Eye (tissue), 1 donor: Measurements from ENCODE around the gene SSNA1.

Experiments
- DNase-seq: peaks from one replicate; pipeline ENCODE4 v3.0.0-alpha.2; 2015

The SSNA1 gene

GRCh38 chr9:137156567-137157375 lies 31.7 kb upstream of the SSNA1 start:
- DNase-seq: peak; percentile 52

DNA sequence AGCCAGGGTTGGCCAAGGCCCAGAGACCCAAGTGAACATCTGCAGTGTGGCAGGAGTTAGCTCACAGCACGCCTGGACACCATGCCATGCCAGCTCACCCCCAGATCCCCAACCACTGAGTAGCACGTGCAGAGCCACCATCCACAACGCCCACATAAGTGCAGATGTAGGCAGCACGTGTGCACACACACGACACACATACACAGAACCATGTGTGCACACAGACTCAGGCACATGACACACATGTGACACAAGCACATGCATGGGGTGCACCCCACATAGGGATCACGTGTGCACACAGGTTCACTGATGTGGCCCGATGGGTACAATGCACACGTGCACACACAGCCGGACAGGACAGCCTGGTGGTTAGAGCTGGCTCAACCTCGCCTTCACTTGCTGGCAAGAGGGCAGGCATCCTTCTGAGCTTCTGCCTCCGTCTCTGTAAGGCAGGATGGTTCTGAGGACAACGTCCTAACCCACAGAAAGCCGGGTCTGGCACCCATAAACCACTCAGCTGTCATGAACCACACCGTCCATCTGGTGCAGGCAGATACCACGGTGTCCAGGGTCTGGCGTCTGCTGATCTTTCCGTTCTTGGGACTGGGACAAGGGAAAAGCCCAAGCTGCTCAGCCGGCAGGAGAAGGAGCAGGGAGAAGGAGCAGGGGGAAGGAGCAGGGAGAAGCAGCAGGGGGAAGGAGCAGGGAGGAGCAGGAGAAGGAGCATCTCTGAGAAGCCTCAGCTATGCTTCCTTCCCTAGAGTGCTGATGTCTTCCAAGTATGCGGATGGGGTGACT lies 30.7 kb upstream of the SSNA1 start:
- no peak for DNase-seq

DNA sequence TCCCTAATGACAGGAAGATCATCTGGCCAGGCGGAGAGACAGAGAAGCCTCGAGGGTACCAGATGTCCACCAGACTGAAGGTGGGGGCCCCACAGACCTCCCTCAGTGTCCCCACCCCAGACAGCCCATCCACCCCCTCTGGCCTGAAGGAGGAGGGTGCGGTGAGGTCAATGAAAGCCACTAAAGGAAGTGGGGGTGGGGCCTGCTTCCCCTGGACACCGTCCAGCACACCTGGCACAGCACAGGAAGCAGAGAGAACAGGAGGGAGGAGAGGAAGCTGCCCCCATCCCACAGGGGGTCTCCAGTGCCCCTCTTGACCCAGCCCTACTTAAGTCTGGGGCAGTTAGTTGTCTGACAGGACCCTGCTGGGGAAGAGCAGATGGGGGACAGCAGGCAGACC lies 29.9 kb upstream of the SSNA1 start:
- DNase-seq: no peak

DNA sequence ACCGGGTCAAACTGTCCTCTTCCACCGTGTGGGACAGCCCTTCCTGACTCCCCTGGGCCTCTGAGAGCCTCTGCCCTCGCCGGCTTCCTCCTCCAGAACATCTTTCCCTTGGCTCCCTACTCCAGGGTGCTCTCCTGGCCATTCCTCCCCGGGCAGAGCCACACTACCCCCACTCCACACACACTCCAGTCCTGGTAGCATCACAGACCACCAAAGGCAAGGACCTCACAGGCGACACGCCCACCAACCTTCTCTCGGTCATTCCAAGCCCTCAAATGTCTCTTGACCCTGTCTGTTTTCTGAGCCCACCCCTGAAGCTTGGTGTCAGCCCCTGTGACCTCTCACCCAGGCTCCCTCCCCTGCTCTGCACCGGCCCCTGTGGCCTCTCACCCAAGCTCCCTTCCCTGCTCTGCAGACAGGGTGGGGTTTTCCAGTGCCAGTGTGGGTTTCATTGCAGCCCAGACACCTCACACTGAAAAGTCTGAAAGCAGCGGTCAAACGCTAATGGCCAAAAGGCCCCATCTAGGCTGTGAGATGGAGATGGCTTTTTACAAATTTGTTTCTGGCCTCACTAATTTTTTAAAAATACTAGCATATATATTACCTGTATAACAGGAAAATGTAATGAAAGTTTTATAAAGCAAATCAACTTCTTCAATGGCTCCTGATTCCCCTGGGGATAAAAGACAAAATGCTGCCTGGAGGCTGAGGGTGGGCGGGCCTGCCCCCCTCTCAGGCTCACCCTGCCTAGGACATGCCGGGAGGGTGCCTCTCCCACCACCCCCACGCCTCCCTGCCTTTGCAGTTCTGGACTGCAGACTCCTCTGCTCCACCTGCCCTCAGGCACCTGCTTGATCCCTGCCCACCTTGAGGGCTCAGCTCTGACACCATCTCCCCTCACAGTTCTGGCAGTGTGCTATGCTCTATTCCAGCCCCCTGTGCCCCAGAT lies 29.1 kb upstream of the SSNA1 start:
- no peak for DNase-seq

DNA sequence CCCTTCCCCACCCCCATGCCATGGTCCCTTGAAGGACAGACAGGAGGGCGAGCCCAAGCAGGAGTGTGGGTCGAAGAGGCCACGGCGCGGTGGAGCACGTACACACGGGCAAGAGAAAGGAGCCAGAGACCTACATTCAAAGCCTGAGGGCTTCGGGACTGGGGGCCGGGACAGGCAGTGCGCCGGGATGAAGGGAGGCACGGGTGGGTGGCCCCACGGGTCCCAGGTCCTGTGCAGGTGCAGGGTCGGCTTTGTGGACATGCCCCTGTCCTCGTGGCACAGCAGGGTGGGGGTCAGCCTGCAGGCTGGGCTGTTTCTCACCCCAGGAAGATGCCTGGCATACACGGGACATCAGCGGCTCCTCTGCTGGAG lies 28.4 kb upstream of the SSNA1 start:
- no peak for DNase-seq

GRCh38 chr9:137160716-137161557 lies 27.5 kb upstream of the SSNA1 start:
- DNase-seq: no peak

GRCh38 chr9:137161558-137162486 lies 26.7 kb upstream of the SSNA1 start:
- no peak for DNase-seq

DNA sequence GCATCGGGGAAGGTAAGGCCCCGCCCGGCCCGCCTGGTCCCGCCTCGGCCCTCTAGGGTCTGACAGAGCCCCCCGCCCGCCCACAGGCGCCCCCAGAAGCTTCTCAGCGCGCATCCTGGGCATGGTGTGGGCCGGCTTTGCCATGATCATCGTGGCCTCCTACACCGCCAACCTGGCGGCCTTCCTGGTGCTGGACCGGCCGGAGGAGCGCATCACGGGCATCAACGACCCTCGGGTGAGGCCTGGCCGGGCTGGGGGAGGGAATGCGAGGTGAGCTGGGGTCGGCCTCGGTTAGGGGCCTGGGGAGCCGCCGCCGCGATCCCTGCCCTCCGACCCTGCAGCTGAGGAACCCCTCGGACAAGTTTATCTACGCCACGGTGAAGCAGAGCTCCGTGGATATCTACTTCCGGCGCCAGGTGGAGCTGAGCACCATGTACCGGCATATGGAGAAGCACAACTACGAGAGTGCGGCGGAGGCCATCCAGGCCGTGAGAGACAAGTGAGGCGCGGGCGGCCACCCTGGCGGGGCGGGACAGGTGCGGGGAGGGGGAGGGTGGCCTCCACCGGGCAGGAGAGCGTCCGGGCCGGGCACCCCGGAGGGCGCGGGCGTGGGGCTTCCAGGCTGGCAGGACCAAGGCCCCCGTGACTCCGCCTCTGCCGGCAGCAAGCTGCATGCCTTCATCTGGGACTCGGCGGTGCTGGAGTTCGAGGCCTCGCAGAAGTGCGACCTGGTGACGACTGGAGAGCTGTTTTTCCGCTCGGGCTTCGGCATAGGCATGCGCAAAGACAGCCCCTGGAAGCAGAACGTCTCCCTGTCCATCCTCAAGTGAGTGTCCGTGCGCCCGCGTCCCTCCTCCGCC lies 25.7 kb upstream of the SSNA1 start:
- peak; percentile 54 for DNase-seq

DNA sequence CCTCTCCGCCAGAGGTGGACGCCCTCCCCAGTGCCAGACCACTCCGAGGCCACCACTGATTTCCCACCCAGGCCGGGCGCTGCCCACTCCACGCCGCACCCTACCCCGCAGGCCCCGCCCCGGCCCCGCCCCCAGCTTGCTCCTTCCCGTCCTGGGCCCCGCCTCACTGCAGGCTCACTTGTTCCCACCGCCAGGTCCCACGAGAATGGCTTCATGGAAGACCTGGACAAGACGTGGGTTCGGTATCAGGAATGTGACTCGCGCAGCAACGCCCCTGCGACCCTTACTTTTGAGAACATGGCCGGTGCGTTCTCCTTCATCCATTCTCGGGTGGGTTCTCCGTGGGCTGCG lies 25.1 kb upstream of the SSNA1 start:
- no peak for DNase-seq

DNA sequence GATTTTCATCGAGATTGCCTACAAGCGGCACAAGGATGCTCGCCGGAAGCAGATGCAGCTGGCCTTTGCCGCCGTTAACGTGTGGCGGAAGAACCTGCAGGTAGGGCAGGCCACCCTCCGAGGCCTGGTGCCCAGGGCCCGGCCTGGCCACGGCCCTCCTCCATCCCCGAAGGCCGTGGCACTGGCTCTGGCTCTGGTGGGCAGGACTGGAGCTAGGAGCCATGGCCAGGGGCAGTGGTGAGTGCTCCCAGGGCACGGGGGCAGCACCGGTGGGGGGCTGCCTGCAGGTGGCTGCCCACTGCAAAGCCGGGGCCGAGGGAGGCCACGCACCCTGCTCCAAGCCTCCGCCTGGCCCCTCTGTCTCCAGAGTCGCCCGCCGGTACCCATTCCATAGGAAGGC lies 24.7 kb upstream of the SSNA1 start:
- no peak for DNase-seq

DNA sequence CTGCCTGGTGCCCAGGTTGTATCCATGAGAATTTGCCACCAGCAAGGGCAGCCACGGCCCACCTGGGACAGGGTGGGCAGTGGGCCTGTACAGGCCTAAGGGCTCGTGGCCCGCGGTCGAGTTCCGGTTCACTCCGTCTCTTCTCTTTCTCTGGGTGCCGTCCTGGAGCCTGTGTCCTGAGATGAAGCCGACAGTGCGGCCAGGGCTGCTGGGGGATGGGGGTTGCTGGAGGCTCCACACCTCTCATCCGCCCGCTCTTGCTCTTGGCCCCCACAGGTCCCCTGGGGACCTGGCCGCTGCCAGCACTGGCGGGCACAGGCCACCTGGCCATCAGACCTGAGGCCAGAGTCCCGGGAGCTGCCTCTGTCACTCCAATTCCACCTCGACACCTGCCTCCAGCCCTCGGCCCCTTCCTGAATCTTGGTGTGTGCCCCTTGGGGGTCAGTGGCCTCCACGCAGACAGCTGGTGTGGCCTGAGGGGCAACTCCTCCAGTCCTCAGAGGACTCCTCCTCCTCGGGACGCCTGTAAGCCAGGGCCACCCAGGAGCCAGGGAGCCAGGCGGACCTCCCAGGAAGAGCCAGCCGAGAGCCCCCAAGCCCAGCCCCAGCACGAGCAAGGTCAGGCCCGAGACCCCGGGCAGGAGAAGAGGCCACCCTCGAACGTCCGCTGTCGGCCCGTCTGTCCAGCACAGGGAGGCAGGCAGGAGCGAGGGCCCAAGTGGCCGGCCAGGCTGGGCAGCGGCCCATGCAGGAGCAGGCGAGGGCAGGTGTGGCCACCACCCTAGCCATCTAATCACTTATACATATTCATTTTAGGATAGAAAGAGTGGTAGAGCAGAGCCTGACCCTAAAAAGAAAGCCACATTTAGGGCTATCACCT lies 23.9 kb upstream of the SSNA1 start:
- no peak for DNase-seq

DNA sequence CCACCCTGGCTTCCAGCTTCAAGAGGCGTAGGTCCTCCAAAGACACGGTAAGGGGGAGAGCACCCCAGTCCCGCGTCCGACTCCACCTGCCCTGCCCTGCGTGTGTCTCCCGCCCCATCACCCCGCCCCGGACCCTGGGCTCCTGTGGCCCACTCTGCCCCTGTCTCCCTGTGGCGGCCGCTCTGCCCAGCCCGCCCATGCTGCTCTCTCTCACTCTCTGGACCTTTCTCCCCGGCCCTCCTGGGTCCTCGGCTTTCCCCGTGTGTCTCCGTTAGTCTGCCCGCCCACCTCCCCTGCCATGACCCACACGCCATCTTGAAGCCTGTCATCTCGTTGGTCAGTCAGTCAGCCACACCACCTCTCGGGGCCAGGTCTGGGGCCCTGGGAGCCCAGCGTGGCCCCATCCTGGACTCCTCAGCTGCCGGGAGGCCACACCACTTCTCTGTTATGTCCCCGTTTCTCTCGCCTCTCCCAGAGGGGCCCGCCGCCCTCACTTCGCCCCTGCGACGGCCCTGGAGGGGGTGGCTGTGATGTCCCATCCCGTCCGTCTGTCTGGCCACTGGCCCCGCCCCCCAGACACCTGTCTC lies 23.1 kb upstream of the SSNA1 start:
- DNase-seq: no peak

DNA sequence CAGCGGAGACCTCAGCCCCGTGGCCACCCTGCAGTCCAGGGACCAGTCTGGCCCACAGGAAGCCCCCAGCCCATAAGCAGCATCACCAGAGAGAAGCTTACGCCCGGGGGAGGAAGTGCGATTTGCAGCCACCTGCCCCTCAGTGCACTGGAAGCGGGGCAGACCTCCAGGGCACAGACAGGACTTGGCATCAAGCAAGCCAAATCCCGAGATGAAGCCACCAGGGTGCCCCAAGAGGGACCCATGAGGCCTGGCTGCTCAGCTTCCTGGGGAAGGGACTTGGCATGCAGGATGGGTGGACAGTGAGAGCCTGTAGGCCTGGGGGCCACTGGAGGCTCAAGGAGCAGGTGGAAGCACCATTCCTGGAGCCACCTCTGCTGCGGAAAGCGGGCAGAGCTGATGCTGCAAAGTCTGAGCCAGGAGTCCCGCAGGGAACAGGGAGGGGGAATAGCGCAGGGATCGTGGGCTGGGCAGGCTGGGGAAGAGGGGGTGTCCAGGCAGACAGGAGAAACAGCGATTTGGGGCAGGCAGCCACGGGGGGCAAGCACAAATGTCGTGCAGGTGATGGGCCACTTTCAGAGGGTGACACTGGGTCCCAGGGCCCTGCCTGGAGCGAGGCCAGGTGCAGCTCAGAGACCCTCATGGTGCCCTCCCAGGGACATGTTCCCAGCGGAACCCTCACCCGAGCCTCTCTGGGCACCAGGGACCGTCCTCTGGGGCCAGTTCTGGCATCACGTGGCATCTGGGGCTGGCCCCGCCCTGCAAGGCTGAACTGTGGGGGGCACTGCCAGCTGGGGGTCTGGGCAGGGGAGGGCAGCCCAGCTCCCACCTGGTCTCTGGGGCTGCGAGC lies 21.9 kb upstream of the SSNA1 start:
- DNase-seq: no peak

DNA sequence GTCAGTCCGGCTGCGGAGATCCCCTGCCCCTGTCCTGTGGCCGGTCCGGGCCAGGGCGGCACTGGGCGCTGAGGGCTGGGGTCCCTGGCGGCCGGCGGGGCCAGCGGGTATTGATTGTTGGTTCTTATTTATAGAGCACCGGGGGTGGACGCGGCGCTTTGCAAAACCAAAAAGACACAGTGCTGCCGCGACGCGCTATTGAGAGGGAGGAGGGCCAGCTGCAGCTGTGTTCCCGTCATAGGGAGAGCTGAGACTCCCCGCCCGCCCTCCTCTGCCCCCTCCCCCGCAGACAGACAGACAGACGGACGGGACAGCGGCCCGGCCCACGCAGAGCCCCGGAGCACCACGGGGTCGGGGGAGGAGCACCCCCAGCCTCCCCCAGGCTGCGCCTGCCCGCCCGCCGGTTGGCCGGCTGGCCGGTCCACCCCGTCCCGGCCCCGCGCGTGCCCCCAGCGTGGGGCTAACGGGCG lies 21.2 kb upstream of the SSNA1 start:
- DNase-seq: no peak

- peak; percentile 61 for DNase-seq
These were observed 20.5 kb upstream of the SSNA1 start for GRCh38 chr9:137167747-137168572.

GRCh38 chr9:137168573-137168903 lies 19.9 kb upstream of the SSNA1 start:
- peak; percentile 47 for DNase-seq
